PFSK-1 (cell line): ENCODE data around the gene RAD23B.

Source experiments
- FOXP2 ChIP-seq: optimal IDR thresholded peaks from 2 replicates; pipeline ENCODE3; 2011; ENCODE audit warnings: borderline replicate concordance, control low read depth, inconsistent platforms; ENCODE audit not compliant: insufficient read depth; ENCODE audit errors: extremely low read length, extremely low read depth
- POLR2AphosphoS5 ChIP-seq: IDR thresholded peaks from 2 replicates; pipeline ENCODE4 v1.6.1; 2012; ENCODE audit warnings: low read depth, mild to moderate bottlenecking, control low read depth, low read length, moderate library complexity
- REST ChIP-seq, 2 experiments: IDR thresholded peaks; 2 replicates each; pipeline versions ENCODE4 v1.6.1 to v1.8.0; 2011 to 2012; ENCODE audit warnings: low read depth in 2 of 2, low read length in 2 of 2, control low read depth in 1 of 2, inconsistent platforms in 1 of 2, mild to moderate bottlenecking in 1 of 2, moderate library complexity in 1 of 2; ENCODE audit not compliant: insufficient read depth in 1 of 2
- SIN3A ChIP-seq: IDR thresholded peaks from 2 replicates; pipeline ENCODE4 v1.6.1; 2012; ENCODE audit warnings: mild to moderate bottlenecking, low read length, moderate library complexity, borderline replicate concordance; ENCODE audit not compliant: insufficient read depth
- TAF1 ChIP-seq: IDR thresholded peaks from 2 replicates; pipeline ENCODE4 v1.6.1; 2012; ENCODE audit warnings: low read length, control low read depth, borderline replicate concordance; ENCODE audit not compliant: insufficient read depth

RAD23B gene

GRCh38 chr9:107309271-107309670, 26.2 kb downstream of the RAD23B start:
- TF ChIP-seq POLR2AphosphoS5 (no peak), REST (IDR thresholded peaks at IDR 0.05; ENCODE audit: insufficient read depth in 1 of 2, low read depth in 2 of 2, low read length in 2 of 2) (no peak), TAF1 (no peak), SIN3A (no peak), FOXP2 (no peak)

- TF ChIP-seq POLR2AphosphoS5, result no peak
Measured at GRCh38 chr9:107312376-107313050, 29.4 kb downstream of the RAD23B start.

GRCh38 chr9:107313555-107314096, 30.5 kb downstream of the RAD23B start:
- TF ChIP-seq POLR2AphosphoS5 (no peak), SIN3A (no peak), TAF1 (no peak), FOXP2 (no peak), REST (IDR thresholded peaks at IDR 0.05; ENCODE audit: insufficient read depth in 1 of 2, low read depth in 2 of 2, low read length in 2 of 2) (no peak)

GRCh38 chr9:107314763-107315162, 31.7 kb downstream of the RAD23B start:
- TF ChIP-seq TAF1 (no peak), FOXP2 (no peak), SIN3A (no peak), REST (IDR thresholded peaks at IDR 0.05; ENCODE audit: insufficient read depth in 1 of 2, low read depth in 2 of 2, low read length in 2 of 2) (no peak), POLR2AphosphoS5 (no peak)

- TF ChIP-seq POLR2AphosphoS5, result no peak
- TF ChIP-seq REST (IDR thresholded peaks at IDR 0.05; ENCODE audit: insufficient read depth in 1 of 2, low read depth in 2 of 2, low read length in 2 of 2), result no peak
- TF ChIP-seq SIN3A, result no peak
- TF ChIP-seq TAF1, result no peak
- TF ChIP-seq FOXP2, result no peak
Measured at GRCh38 chr9:107316795-107317661, 33.9 kb downstream of the RAD23B start.
